Spleen (tissue), 7 donors: ENCODE measurements around the gene OLFML2B.

Source experiments
- CTCF ChIP-seq, 11 experiments: fragments of 200-600 bp in 7 of 11; fragments of 450-650 bp in 4 of 11; sonication (generic) in 4 of 11; IDR thresholded peaks in 8 of 11; conservative IDR thresholded peaks in 3 of 11; 1 replicate in 7 of 11; 2 replicates in 4 of 11; pipeline versions ENCODE4 v1.4.0 to v1.8.0; 2016 to 2021; ENCODE audit warnings: antibody characterized with exemption in 11 of 11, inconsistent platforms in 4 of 11, mild to moderate bottlenecking in 1 of 11
- POLR2A ChIP-seq, 3 donors: fragments of 450-650 bp; IDR thresholded peaks; one replicate each; pipeline ENCODE4 v1.5.1; 2017; ENCODE audit warnings: antibody characterized with exemption in 3 of 3, mild to moderate bottlenecking in 1 of 3
- POLR2AphosphoS5 ChIP-seq, 3 donors: sonication (generic); formaldehyde crosslinking; IDR thresholded peaks; one replicate each; pipeline ENCODE4 v1.5.1; 2017; ENCODE audit warnings: antibody characterized with exemption in 3 of 3
- donor health status: DM: no; HTN: no; CAD: no; lungs with moderate emphysema.
- donor health status: DM: no; HTN: no; CAD: no.
- donor health status: DM: no; HTN: no; CAD: no.

GRCh38 chr1:162046921-162047320 lies 23.3 kb upstream of the OLFML2B start:
- no peak for TF ChIP-seq POLR2AphosphoS5 (IDR thresholded peaks at IDR 0.05)
- no peak for TF ChIP-seq CTCF (IDR thresholded peaks at IDR 0.05 in 8 of 11, conservative IDR thresholded peaks at IDR 0.05 in 3 of 11)
- TF ChIP-seq POLR2A (IDR thresholded peaks at IDR 0.05), result no peak
